ENCODE measurements around the gene TTLL11. TPM values are rescaled to one million over a fixed set of nuclear protein-coding genes. Genes with fewer than 3 reads are reported as not detected.

TTLL11 gene
- total RNA-seq, 4 donors from 2014 or later: 3.0 to 9.9 (median 7.4) TPM

- H3K4me1 ChIP-seq: no peaks in the 10 kb centered on the region
- TF ChIP-seq POLR2A (IDR thresholded peaks at IDR 0.05) (no peak), CTCF (IDR thresholded peaks at IDR 0.05) (no peak)
- H3K27me3 ChIP-seq: no peaks in the 10 kb centered on the region
- H3K36me3 ChIP-seq: peaks cover 0 to 67% (median 0%) of the 10 kb centered on the region in 3 donors
- no peak for DNase-seq
- H3K27ac ChIP-seq: no peak overlapping the region
- no peak overlapping the region for H3K4me3 ChIP-seq
- no peaks in the 10 kb centered on the region for H3K9me3 ChIP-seq
These were observed 310.0 kb downstream of the TTLL11 start for GRCh38 chr9:121783111-121783510.

- DNase-seq: peak in 2 of 3 donors; percentile 4 to 44
- Histone ChIP-seq H3K4me3 (no peak overlapping the region), H3K4me1 (no peaks in the 10 kb centered on the region), H3K27me3 (no peaks in the 10 kb centered on the region), H3K36me3 (peaks cover 0 to 72% (median 0%) of the 10 kb centered on the region in 3 donors), H3K9me3 (no peaks in the 10 kb centered on the region), H3K27ac (no peak overlapping the region)
- TF ChIP-seq CTCF (IDR thresholded peaks at IDR 0.05) (no peak), POLR2A (IDR thresholded peaks at IDR 0.05) (no peak)
These were observed 310.5 kb downstream of the TTLL11 start for GRCh38 chr9:121782514-121783110.

GRCh38 chr9:121781701-121782464, 311.2 kb downstream of the TTLL11 start:
- no peaks in the 10 kb centered on the region for H3K9me3 ChIP-seq
- peak in 2 of 3 donors; percentile 11 to 37 for DNase-seq
- no peaks in the 10 kb centered on the region for H3K4me1 ChIP-seq
- no peak overlapping the region for H3K4me3 ChIP-seq
- peaks cover 0 to 79% (median 0%) of the 10 kb centered on the region in 3 donors for H3K36me3 ChIP-seq
- H3K27me3 ChIP-seq: no peaks in the 10 kb centered on the region
- no peak overlapping the region for H3K27ac ChIP-seq
- TF ChIP-seq POLR2A (IDR thresholded peaks at IDR 0.05): no peak
- TF ChIP-seq CTCF (IDR thresholded peaks at IDR 0.05): no peak

- Histone ChIP-seq H3K36me3 (peaks cover 0 to 86% (median 0%) of the 10 kb centered on the region in 3 donors), H3K4me1 (no peaks in the 10 kb centered on the region)
- TF ChIP-seq POLR2A (IDR thresholded peaks at IDR 0.05) (no peak), CTCF (IDR thresholded peaks at IDR 0.05) (no peak)
These were observed 312.0 kb downstream of the TTLL11 start for GRCh38 chr9:121781145-121781548.

GRCh38 chr9:121780177-121781040, 312.7 kb downstream of the TTLL11 start:
- Histone ChIP-seq H3K27me3 (no peaks in the 10 kb centered on the region), H3K36me3 (peaks cover 0 to 94% (median 0%) of the 10 kb centered on the region in 3 donors), H3K4me3 (no peak overlapping the region), H3K9me3 (no peaks in the 10 kb centered on the region), H3K4me1 (no peaks in the 10 kb centered on the region), H3K27ac (no peak overlapping the region)
- peak in 1 of 3 donors; percentile 29 for DNase-seq
- TF ChIP-seq CTCF (IDR thresholded peaks at IDR 0.05) (no peak), POLR2A (IDR thresholded peaks at IDR 0.05) (no peak)

More at GRCh38 chr9:121781145-121781548, 312.0 kb downstream of the TTLL11 start:
- DNase-seq: peak in 1 of 3 donors; percentile 42
- Histone ChIP-seq H3K27ac (no peak overlapping the region), H3K9me3 (no peaks in the 10 kb centered on the region), H3K27me3 (no peaks in the 10 kb centered on the region), H3K4me3 (no peak overlapping the region)

Data from Peyer's patch (tissue), 4 donors.